Measurements from ENCODE around the gene CCDC83.

Gene CCDC83

DNA sequence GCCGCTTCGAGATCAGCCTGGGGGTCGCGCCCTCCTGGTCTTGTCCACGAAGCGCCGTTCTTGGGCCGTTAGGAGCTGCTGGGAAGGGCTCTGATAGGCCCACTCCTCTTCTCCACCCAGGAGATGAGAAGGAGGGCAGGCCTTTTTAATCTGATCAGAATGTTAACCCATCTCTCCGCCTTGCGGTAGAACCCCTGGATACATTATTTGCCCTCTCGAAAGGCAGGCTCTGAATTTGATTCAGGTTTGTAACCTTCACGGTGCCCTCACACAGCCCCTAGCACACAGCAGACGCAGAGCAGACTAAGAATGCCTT is at the start of gene CCDC83:
CCDC83 (plus strand) TSS at position 43 of the 316 bp plus-strand sequence. CDS start 9,741 bp downstream, outside the sequence.
- in situ Hi-C loops (cut with MboI; ENCODE audit: low sequenced_read_pairs) = loop anchor here (25.0 kb wide), 1 partner anchor 432 kb away; no protein-coding TSS in a partner anchor

DNA sequence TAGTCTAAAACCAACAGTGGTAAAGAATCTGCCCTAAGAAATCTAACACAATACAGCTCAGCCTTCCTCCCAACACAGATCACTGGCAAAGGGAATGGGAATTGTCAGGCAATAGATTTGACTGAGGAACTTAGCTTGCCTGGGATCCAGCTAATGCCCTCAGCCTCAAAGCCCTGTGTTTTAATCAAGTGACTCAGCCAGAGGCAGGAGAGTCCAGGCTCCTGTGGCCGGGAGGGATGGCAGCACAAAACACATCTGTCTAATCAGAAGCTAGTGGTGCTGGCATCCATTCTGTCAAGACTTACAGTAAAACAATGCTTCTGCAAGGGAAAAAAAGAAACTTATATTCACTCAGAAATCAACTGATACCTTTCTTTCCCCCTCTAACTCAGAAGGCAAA is 49.8 kb upstream of the CCDC83 start:
- in situ Hi-C loops (cut with MboI; ENCODE audit: low sequenced_read_pairs) = no loop called here

DNA sequence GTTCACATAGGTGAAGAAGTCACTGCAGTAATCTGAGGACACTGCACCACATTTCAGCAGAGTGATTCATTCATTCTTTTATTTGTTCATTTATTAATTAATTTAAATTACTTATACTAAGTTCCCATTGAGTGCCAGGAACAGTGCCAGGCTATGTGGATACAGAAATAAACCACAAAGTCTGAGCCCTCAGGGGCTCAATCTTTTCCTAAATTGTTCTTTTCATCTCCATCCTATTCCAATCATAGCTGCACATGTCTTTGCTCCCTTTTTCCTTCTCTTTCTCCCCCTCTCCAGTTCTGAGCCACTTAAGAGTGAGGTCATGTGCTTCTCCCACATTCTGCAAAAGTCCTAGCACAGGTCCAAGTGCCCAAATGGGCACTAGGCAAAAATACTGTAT is 49.2 kb upstream of the CCDC83 start:
- in situ Hi-C loops (cut with MboI; ENCODE audit: low sequenced_read_pairs) = no loop called here

DNA sequence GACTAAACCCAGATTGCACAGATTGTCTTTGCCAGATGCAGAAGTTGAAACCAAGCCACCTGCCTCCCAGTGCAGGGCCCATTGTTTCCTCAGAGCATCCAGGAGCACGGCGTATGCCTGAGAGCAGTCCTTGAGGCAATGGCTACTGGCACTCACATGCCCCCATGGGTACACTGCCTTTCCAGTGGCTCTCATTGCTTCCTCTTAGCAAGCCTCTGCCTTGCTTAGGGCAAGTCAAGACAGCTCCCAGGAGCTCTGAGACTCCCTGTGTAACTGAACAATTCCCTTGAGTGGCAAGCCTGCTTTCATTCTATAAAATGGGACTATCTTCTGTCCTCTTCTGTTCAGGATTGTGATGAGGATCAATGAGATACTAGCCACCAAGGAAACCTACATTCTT is 48.3 kb upstream of the CCDC83 start:
- in situ Hi-C loops (cut with MboI; ENCODE audit: low sequenced_read_pairs) = no loop called here

DNA sequence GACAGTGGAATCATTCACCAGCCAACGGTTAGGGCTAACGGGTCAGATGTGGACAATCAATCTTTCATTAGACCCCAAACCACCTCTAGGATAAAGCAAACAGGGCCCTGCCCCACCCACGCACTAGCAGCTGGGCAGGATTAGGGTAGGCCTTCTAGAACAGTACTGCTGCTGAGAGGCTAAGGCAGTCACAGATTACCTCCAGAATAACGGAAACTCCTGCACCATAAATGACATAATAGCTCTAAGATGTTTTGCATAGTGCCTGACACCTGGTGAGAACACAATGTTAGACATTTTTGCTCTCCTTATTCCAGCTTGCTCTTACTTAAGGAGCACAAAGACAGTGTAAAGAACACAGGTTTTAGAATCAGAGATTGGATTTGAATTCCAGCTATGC is 46.0 kb upstream of the CCDC83 start:
- in situ Hi-C loops (cut with MboI; ENCODE audit: low sequenced_read_pairs) = no loop called here

DNA sequence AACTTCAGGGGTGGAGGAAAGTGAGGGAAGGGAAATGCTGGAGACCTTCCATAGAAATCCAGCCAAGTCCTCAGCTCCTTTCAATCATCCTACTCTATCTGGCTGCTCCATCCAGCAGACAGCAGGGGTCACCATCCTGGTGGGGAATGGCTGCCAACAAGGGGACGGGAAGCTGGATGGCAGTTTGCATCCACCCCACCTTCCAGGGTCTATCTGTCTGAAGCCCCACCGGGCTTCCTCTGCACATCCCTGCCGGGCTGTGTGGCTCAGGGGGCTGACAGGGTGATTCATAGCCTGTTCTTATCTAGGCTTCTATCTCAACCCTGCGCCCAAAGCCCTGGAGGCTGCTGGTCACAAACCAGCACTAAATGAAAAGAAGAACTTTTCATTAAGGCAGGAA is 45.3 kb upstream of the CCDC83 start:
- in situ Hi-C loops (cut with MboI; ENCODE audit: low sequenced_read_pairs) = no loop called here

DNA sequence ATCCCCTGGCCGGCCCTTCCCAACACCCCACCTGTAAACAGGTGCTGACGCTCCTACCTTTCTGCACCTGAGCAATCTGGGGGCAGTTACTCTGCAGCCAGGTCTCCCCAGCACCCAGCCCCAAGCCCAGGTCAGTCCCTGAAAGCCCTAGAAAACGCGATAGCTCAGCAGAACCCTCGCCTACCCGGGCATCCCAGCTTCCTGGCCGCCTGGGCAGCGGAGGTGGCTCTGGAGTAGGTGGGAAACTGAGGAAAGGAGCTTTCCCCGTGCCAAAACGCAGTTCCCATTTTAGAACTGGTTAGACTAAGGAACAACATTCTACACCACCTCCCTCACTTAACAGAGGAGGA is 44.7 kb upstream of the CCDC83 start:
- in situ Hi-C loops (cut with MboI; ENCODE audit: low sequenced_read_pairs) = no loop called here

DNA sequence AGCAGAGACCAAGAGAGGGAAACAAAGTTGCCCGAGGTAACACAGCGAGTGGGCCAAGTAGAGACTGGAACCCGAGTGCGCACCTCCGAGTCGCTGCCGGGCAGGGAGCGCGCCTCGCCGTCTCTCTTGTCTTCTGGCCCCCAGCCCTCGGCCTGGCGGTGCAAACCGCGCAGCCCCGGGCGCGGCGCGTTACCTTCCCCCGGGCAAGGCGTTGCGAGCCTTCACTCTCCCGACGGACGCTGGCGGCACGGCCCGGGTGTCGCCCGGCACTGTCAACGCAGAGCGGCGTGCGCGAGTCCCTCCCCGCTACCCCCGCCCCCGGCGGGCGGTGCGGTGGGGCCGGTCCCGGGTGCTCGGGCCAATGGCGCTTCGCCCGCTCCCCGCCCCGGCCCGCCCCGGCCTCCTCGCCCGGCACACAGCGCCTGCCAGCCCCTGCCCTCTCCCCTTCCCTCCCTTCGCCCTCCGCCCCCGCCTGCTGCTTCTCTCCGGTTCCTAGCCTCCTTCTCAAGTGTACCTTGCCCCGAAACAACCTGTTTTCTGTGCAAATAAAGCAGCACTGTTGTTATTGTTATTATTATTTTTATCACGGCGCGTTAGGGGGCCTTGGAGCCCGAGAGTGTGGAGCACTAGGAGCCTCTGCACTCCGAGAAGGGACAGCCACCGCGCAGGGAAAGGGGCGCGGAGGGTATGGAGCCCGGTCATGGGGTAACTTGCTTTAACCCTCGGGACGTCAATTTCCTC is 44.1 kb upstream of the CCDC83 start, which contains the start of gene SYTL2:
SYTL2 (minus strand) TSS at position 271 of the 741 bp plus-strand sequence. CDS start 53,416 bp downstream, outside the sequence.
- in situ Hi-C loops (cut with MboI; ENCODE audit: low sequenced_read_pairs) = no loop called here

DNA sequence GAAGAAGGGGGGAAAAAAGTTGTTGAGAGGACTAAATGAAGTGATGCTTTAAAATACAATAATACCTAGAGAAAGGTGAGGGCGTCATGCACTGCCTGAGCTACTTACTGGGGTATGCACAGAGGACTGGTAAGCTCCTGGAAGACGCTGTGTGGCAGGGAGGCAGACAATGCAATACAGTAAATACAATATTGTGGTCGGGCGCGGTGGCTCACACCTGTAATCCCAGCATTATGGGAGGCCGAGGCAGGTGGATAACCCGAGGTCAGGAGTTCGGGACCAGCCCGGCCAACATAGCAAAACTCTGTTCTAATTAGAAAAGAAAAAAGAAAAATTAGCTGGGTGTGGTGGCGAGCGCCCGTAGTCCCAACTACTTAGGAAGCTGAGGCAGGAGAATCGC is 43.6 kb upstream of the CCDC83 start:
- in situ Hi-C loops (cut with MboI; ENCODE audit: low sequenced_read_pairs) = no loop called here

DNA sequence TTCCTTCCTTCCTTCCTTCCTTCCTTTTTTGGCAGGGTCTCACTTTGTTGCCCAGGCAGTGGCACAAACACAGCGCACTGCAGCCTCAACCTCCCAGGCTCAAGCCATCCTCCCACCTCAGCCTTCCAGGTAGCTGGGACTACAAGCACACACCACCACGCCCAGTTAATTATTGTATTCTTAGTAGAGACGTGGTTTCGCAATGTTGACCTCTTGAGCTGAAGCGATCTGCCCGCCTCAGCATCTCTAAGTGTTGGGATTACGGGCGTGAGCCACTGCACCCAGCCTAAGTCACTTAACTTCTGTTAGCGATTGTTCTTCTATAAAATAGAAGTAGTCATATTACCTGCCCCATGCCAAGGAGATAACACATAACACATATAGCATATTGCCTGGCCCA is 41.5 kb upstream of the CCDC83 start:
- in situ Hi-C loops (cut with MboI; ENCODE audit: low sequenced_read_pairs) = no loop called here

DNA sequence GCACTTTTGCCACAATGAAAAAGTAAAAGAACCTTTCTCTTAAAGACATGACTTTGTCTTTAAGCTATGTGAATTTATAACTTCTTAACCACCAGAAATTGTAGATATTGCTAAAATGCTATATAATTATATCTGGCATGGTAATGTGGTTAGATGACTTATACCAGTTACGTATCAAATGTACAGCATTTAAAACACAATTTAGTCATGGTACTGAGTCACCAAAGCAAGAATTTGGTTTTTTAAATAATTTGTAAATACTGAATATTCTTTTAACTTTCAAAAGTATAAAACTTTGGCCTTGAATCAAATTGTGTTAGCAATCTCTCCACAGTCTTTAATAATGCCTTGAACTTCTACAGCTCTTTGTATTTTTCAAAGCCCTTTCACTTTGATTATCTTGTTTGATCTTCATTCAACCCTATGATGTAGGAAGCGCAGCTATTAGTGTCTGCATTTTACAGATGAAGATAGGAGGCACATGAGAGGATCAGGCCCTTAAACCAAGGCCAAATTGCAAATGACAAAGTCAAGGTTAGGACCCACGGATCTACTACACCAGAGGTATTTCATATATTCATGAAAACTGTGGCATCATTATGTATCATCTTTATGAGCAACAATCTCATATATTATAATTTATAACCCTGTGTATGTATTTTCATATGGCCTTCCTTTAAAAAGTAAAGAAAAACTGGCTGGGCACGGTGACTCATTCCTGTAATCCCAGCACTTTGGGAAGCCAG is 39.8 kb upstream of the CCDC83 start:
- in situ Hi-C loops (cut with MboI; ENCODE audit: low sequenced_read_pairs) = no loop called here

DNA sequence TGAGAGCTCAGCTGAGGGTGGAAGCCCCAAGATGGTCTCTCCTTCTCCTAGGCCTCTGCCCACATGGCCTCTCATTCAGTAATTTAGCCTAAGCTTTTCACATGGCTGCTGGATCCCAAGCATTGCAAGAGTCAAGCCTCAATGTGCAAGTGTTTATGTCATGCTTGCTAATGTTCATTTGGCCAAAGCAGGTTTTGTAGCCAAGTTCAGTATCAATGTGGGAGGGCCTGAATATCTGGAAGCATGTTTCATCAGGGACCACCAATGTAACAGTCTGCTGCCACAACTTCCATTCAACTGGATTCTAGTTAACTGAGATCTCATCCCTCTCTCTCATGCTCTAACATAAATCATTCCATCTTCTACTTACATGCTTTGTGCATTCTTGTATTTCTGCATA is 35.7 kb upstream of the CCDC83 start:
- in situ Hi-C loops (cut with MboI; ENCODE audit: low sequenced_read_pairs) = no loop called here

DNA sequence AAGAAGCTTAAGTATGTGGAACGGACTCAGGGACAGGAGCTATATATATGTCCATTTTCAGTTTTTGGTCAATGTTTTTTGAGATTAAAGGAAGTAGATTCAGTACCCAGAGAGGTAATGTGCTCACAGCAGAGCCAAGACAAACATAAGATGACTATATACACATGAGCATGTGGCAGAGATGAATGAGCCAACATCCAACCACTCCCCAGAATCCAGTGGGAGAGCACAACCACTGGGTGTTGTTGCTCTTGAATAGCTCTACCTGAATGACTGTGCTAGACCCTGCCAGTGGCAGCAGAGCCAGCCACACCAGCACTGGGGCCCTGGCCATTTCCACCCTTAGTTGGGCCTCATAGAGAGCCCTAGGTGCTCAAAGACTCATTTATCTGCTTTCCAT is 33.5 kb upstream of the CCDC83 start:
- in situ Hi-C loops (cut with MboI; ENCODE audit: low sequenced_read_pairs) = no loop called here

DNA sequence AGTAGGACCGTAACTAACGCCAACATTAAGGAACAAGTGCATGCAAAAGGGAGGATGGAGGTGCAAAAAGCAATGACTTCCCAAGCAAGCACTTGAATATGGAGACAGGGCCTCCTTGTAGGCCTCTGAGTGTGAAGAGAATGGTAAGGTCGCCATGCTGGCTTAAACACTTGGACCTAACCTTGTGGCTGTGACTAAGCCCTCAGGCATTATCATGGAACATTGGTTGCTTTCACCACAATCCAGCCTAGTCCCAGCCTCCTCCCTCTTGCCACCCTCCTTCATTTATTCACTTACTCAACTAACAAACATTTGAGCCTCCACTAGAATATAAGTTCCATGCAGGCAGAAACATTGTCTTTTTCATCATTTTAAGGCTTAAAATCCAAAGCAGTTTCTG is 32.4 kb upstream of the CCDC83 start:
- in situ Hi-C loops (cut with MboI; ENCODE audit: low sequenced_read_pairs) = no loop called here

DNA sequence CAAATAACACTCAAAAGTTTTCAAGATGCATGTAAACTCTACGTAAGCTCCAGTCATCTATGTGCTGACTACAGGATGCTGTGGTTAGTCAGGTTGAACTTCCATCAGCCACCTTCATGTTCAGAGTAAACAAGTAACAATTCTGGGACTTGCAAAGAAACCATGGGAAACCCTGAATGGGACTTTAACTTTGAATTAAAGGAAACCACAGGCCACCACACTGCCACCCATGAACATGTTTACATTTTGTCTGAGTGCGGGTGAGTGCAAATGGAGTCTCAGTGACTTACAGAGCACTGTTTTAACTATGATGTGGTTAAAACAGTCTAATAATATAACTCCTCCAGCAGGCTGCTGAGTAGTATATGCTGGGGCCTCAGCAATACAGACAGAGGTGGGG is 31.4 kb upstream of the CCDC83 start:
- in situ Hi-C loops (cut with MboI; ENCODE audit: low sequenced_read_pairs) = no loop called here

DNA sequence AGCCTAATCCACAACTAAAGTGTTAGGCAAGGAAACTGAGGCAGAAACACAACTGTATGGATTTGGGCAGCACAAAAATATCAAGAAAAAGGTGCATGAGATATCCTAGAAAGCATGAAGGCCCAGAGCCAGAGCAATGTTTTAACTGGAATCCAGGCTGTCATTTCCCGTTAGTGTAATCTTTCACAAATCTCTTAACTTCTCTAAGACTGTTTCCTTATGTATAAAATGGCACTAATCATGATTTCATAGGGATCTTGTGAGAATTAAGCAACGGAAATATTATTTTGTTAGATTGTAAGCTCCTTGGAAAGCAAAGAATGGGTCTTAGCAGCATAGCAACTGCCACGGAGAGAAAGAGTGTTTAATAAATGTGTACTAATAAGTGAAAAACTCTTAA is 29.6 kb upstream of the CCDC83 start:
- in situ Hi-C loops (cut with MboI; ENCODE audit: low sequenced_read_pairs) = no loop called here

DNA sequence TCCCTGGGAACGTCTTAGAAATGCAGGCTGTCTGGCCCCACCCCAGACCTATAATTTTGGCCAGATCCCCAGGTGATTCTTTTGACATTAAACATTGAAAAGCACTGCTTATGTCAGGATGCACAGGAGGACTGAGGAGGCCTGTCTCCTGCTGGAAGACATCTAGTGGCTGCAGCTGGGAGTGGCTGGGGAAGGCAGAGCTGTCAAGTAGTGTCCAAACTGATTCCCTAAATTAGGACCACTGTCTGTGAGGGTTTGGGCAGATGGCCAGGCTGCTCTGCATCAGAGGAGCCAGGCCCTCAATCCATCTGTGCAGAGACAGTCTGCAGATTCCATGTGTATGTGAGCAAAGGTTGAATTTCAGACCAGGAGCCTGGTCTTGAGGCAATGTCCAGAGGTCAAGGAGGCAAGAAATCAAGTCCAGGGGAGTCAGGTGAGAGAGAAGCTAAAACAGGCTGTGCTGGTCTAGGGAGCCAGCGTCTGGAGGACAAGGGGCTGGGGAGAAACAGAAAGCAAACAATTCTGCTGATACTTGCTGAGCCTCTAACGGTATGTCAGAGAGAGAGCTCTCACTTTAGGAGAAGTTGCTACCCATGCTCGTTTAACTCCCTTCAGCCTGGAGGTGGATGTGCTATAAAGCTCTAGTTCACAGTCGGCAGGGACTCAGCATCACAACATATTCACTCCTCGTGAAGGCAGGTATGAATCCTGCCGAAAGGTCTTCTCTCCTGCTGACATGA is 28.9 kb upstream of the CCDC83 start:
- in situ Hi-C loops (cut with MboI; ENCODE audit: low sequenced_read_pairs) = no loop called here

DNA sequence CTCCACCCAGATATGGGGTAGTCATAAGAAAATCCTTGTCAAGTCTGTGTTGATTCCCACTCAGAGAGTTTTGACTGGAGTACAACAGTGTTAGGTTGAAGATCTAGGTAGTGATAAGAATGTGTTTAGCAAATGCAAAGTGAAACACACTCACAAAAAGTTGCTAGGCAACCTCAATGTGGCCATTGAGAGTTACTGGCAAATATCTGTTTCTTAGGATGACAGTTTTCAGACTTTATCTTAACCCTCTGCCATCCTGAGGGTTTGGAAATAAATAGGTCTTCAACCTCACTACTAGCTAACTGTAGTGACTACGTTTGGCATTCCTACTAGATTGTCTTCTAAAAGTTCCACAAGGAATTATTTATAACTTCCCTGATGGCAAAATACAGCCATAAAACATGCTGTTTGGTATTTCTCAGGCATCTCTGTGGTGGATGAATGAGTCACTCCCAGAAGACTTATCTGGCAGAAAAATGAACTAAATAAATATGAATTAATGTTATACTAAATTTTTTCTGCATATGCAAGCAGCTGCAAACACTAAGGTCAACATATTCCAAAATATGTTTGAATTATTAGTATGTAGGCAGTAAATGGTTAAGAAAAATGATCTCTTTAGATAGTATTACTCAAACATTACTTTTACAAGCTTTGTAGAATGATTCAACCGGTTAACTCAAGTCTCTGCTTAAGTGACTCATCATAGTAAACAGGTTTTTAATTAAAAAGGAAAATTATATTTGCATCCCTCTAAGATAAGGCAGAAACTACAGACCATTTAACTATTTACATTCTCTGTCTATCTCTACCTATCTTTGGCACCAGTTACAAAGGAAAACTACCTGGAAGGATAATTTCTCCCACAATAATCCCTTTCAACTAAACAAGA is 27.2 kb upstream of the CCDC83 start:
- in situ Hi-C loops (cut with MboI; ENCODE audit: low sequenced_read_pairs) = no loop called here

DNA sequence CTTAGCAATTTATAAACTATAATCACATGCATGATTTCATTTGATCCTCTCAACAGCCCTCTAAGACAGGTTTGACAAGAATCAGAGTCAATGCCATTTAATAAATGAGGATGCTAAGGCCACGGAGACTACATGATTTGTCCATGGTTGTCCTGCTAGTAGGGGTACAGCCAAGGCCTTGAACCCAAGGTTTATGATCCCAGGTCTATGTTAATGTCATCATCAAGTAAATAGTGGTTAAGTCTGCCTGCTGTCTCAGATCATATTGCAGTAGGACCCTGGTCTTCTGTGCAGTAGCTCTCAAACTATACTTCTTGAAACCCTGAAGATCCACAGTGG is 26.6 kb upstream of the CCDC83 start:
- in situ Hi-C loops (cut with MboI; ENCODE audit: low sequenced_read_pairs) = no loop called here

DNA sequence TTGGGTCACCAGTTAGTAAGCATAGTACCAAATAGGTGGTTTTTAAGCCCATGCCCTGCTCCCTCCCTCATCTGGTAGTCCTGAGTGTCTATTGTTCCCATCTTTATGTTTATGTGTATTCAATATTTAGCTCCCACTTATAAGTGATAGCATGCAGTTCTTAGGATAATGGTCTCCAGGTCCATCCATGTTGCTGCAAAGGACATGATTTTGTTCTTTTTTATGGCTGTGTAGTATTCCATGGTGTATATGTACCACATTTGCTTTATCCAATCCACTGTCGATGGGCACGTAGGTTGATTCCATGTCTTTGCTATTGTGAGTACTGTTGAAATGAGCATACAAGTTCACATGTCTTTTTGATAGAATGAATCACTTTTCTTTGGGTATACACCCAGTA is 26.0 kb upstream of the CCDC83 start:
- in situ Hi-C loops (cut with MboI; ENCODE audit: low sequenced_read_pairs) = no loop called here

DNA sequence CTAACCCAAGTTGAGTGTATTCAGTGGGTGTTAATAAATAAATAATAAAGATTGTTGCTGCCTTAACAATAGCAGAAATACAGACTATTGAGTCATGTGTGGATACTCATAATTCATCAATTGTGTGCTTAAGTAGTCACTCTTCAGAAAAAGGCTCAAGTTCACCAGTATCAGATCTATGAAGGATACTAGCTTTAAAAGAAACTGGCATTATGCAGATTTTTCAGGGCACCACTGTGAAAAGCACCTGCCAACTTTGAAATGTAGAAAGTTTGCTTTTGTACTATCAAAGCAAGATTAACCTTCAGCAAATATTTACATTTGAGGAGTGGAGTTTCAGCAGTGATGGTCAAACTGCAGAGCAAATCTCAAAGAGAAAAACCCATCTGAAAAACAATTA is 24.1 kb upstream of the CCDC83 start:
- in situ Hi-C loops (cut with MboI; ENCODE audit: low sequenced_read_pairs) = no loop called here

All from HL-60/S4 treated with retinoic acid at 250 ng/mL for 4 days and 3 days (cell line).